ENCODE data around the gene TMCC3.
"Not testable (repeated sequence)": the region's sequence is repeated elsewhere in the genome, so short reads cannot be mapped to it uniquely, and the experiment has no call there.

The TMCC3 gene

GRCh38 chr12:94616203-94616729 lies 34.1 kb downstream of the TMCC3 start:
- Histone ChIP-seq H3K4me3 (no peak overlapping the region), H3K4me1 (peaks cover 0 to 21% (median 13%) of the 10 kb centered on the region in 4 donors), H3K36me3 (no peaks in the 10 kb centered on the region), H3K27me3 (no peaks in the 10 kb centered on the region), H3K27ac (no peak overlapping the region), H3K9me3 (no peaks in the 10 kb centered on the region)
- no peak for DNase-seq
- TF ChIP-seq CTCF (IDR thresholded peaks at IDR 0.05) = no peak
- intact Hi-C loops (cut with DNase I; ENCODE audit: low total_unique reads) = no loop called here

- Histone ChIP-seq H3K9me3 (no peaks in the 10 kb centered on the region), H3K27me3 (no peaks in the 10 kb centered on the region), H3K36me3 (no peaks in the 10 kb centered on the region), H3K4me3 (peak overlapping the region in 1 of 2 donors; percentile 10), H3K27ac (no peak overlapping the region), H3K4me1 (peaks cover 0 to 21% (median 13%) of the 10 kb centered on the region in 4 donors)
- TF ChIP-seq CTCF (IDR thresholded peaks at IDR 0.05) = no peak
- DNase-seq = no peak
- intact Hi-C loops (cut with DNase I; ENCODE audit: low total_unique reads) = no loop called here
Measured at GRCh38 chr12:94615260-94616181, 34.8 kb downstream of the TMCC3 start.

- Histone ChIP-seq H3K36me3 (no peaks in the 10 kb centered on the region), H3K9me3 (no peaks in the 10 kb centered on the region), H3K27ac (no peak overlapping the region), H3K27me3 (no peaks in the 10 kb centered on the region), H3K4me3 (no peak overlapping the region), H3K4me1 (peaks cover 0 to 21% (median 13%) of the 10 kb centered on the region in 4 donors)
- DNase-seq = no peak
- no peak for TF ChIP-seq CTCF (IDR thresholded peaks at IDR 0.05)
- intact Hi-C loops (cut with DNase I; ENCODE audit: low total_unique reads) = no loop called here
Measured at GRCh38 chr12:94614288-94614721, 36.1 kb downstream of the TMCC3 start.

GRCh38 chr12:94609917-94610443 lies 40.4 kb downstream of the TMCC3 start:
- no peak overlapping the region for H3K27ac ChIP-seq
- no peak for TF ChIP-seq CTCF (IDR thresholded peaks at IDR 0.05)
- peaks cover 0 to 3% (median under 1%) of the 10 kb centered on the region in 4 donors for H3K4me1 ChIP-seq
- no peaks in the 10 kb centered on the region for H3K27me3 ChIP-seq
- no peaks in the 10 kb centered on the region for H3K9me3 ChIP-seq
- no peak for DNase-seq
- intact Hi-C loops (cut with DNase I; ENCODE audit: low total_unique reads) = no loop called here
- no peak overlapping the region for H3K4me3 ChIP-seq
- no peaks in the 10 kb centered on the region for H3K36me3 ChIP-seq

GRCh38 chr12:94606810-94607209 lies 43.5 kb downstream of the TMCC3 start:
- H3K27me3 ChIP-seq; H3K4me3 ChIP-seq; DNase-seq; H3K36me3 ChIP-seq; H3K4me1 ChIP-seq; H3K27ac ChIP-seq; H3K9me3 ChIP-seq; intact Hi-C loops (cut with DNase I; ENCODE audit: low total_unique reads): not testable (repeated sequence)

GRCh38 chr12:94604366-94604698 lies 46.0 kb downstream of the TMCC3 start:
- TF ChIP-seq CTCF (IDR thresholded peaks at IDR 0.05) = no peak
- H3K27me3 ChIP-seq = no peaks in the 10 kb centered on the region
- intact Hi-C loops (cut with DNase I; ENCODE audit: low total_unique reads) = no loop called here
- H3K4me1 ChIP-seq = no peaks in the 10 kb centered on the region
- H3K36me3 ChIP-seq = no peaks in the 10 kb centered on the region
- no peak overlapping the region for H3K4me3 ChIP-seq
- no peaks in the 10 kb centered on the region for H3K9me3 ChIP-seq
- H3K27ac ChIP-seq = no peak overlapping the region
- DNase-seq = no peak

All from tibial artery (tissue), 4 donors.